ENCODE data around the gene CST9L. TPM values are rescaled to one million over a fixed set of nuclear protein-coding genes. Genes with fewer than 3 reads are reported as not detected.

Gene CST9L
- total and polyA plus RNA-seq, 12 donors: not detected

- ATAC-seq: no peak
- no peak for DNase-seq
- TF ChIP-seq CTCF (IDR thresholded peaks at IDR 0.05): no peak
- 89 to 91% methylated on average over 6 of the region's 6 CpGs for WGBS, 2 donors
- no peaks in the 10 kb centered on the region for H3K9me3 ChIP-seq
- peaks cover 0 to 7% (median 0%) of the 10 kb centered on the region in 9 donors for H3K4me1 ChIP-seq
- peaks cover 0 to 20% (median 6%) of the 10 kb centered on the region in 7 donors for H3K27me3 ChIP-seq
- H3K27ac ChIP-seq: no peak overlapping the region
- intact Hi-C loops (cut with DNase I): no loop called here
- no peak overlapping the region for H3K4me3 ChIP-seq
- no peaks in the 10 kb centered on the region for H3K36me3 ChIP-seq
Observed at GRCh38 chr20:23544133-23544532, 24.2 kb downstream of the CST9L start.

- Histone ChIP-seq H3K36me3 (no peaks in the 10 kb centered on the region), H3K27me3 (peaks cover 0 to 19% (median 3%) of the 10 kb centered on the region in 7 donors), H3K9me3 (no peaks in the 10 kb centered on the region), H3K27ac (no peak overlapping the region), H3K4me3 (no peak overlapping the region), H3K4me1 (peaks cover 0 to 7% (median 0%) of the 10 kb centered on the region in 9 donors)
- DNase-seq (no peak), ATAC-seq (no peak)
- no peak for TF ChIP-seq CTCF (IDR thresholded peaks at IDR 0.05)
- intact Hi-C loops (cut with DNase I): no loop called here
- 47 to 50% methylated on average over 5 of the region's 5 CpGs for WGBS, 2 donors
Observed at GRCh38 chr20:23542801-23543200, 25.5 kb downstream of the CST9L start.

GRCh38 chr20:23541776-23542175 lies 26.5 kb downstream of the CST9L start:
- Histone ChIP-seq H3K4me3 (no peak overlapping the region), H3K4me1 (peaks cover 0 to 7% (median 0%) of the 10 kb centered on the region in 9 donors), H3K27ac (no peak overlapping the region), H3K9me3 (no peaks in the 10 kb centered on the region), H3K36me3 (no peaks in the 10 kb centered on the region), H3K27me3 (peaks cover 0 to 19% (median 3%) of the 10 kb centered on the region in 7 donors)
- intact Hi-C loops (cut with DNase I): no loop called here
- TF ChIP-seq CTCF (IDR thresholded peaks at IDR 0.05): no peak
- 69 to 74% methylated on average over 2 of the region's 2 CpGs for WGBS, 2 donors
- DNase-seq (no peak), ATAC-seq (no peak)

- peaks cover 0 to 10% (median 0%) of the 10 kb centered on the region in 9 donors for H3K4me1 ChIP-seq
- DNase-seq (no peak), ATAC-seq (no peak)
- intact Hi-C loops (cut with DNase I): no loop called here
- H3K4me3 ChIP-seq: no peak overlapping the region
- H3K36me3 ChIP-seq: no peaks in the 10 kb centered on the region
- no peaks in the 10 kb centered on the region for H3K9me3 ChIP-seq
- no peak overlapping the region for H3K27ac ChIP-seq
- 41 to 61% methylated on average over 1 of the region's 1 CpG for WGBS, 2 donors
- H3K27me3 ChIP-seq: peaks cover 0 to 19% (median 3%) of the 10 kb centered on the region in 7 donors
- TF ChIP-seq CTCF (IDR thresholded peaks at IDR 0.05): no peak
Observed at GRCh38 chr20:23541330-23541729, 27.0 kb downstream of the CST9L start.
